Measurements from ENCODE around the gene NTNG2.

NTNG2 gene

GRCh38 chr9:132201780-132202703 lies 40.2 kb downstream of the NTNG2 start:
- peak; percentile 77 for DNase-seq (ENCODE audit: low spot score)

- DNase-seq (ENCODE audit: low spot score), result no peak
These were observed 43.0 kb downstream of the NTNG2 start for GRCh38 chr9:132204883-132205282.

DNA sequence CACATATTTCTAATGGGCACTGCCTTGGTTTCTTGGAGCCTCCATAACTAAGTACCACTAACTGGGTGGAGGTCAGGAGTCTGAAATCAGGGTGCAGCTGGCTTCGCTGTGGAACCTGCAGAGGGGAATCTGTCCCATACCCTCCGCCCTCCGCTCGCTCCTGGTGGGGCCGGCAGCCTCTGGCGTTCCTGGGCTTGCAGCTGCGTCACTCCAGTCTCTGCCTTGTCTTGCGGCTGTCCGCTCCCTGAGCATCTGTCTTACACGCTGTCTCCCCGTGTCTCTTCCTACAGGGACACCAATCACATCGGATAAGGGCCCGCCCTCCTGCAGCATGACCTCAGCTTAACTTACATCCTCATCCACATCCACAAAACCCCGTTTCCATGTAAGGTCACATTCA lies 45.4 kb downstream of the NTNG2 start:
- DNase-seq (ENCODE audit: low spot score), result no peak

DNA sequence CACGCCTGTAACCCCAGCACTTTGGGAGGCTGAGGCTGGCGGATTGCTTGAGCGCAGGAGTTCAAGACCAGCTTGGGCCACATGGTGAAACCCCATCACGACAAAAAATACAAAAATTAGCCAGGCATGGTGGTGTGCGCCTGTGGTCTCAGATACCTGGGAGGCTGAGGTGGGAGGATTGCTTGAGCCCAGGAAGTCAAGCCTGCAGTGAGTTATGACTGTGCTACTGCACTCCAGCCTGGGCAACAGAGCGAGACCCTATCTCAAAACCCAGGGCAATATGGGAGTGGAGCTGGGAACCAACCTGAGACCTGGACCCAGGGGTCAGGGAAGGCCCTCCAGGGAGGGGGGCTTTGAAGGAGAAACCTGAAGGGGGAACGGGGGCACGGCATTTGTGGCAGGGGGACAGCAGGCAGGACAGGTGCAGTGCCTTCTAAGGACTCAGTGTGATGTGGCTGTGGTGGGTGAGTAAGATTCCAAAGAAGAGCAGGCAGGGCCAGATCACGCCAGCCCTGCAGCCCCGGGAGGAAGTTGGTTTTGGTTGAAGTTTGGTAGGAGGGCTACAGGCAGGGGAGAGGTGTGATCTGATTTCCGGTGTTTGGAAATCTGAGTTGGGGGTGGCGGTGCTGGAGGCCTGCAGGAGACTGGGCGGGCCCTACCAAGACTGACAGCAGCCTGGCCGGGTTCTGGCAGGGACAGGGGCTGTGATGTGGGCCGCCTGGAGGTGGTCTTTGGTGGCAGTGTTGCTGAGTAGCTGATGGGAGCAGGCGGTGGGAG lies 46.2 kb downstream of the NTNG2 start:
- no peak for DNase-seq (ENCODE audit: low spot score)

DNA sequence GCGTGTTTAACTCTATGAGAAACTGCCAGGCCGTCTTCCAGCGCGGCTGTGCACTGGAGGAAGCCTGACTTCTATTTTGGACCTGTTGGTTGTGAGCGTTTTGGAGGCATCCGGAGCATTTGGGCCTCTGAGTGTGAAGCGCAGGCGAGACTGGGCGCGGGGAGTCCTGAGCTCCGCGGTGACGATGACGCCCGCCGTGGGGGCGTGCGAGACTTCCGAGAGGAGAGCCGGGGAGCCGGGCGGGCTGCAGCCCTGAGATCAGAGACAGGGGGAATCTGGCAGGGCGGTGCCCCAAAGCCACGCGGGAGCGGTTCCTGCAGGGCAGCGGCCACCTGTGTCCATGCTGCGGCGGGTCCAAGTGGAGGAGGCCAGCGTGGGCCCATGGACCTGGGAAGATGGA lies 47.4 kb downstream of the NTNG2 start:
- no peak for DNase-seq (ENCODE audit: low spot score)

DNA sequence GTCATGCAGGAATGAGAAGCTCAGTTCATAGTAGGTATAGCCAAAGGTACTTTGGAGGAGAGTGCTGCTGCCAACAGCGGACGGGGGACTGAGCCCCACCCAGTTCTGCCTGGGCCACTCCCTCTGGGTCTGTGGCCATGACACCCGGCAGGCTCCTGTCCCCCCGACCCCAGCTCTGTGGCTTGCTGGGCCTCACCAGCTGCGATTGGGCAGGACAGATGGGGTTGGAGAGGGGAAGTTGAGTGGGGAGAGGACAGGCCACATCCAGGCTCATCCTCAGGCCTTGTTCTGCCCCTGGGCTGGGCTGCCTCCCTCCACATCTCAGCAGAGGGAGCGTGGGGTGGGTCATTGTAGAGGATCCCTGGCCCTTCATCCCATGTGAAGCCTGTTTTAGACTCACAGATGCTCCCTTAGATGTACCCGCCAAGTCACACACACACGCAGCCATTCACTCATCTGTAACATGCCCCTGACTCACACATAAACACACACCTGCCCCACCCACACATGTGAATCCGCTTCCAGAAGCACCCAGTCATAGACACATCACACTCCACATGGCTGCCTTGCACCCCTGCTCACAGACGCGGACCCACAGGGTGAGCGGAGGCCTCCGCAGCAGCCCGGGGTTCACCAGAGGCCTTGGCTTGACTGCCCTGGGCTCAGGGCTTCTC lies 48.8 kb downstream of the NTNG2 start:
- no peak for DNase-seq (ENCODE audit: low spot score)

DNA sequence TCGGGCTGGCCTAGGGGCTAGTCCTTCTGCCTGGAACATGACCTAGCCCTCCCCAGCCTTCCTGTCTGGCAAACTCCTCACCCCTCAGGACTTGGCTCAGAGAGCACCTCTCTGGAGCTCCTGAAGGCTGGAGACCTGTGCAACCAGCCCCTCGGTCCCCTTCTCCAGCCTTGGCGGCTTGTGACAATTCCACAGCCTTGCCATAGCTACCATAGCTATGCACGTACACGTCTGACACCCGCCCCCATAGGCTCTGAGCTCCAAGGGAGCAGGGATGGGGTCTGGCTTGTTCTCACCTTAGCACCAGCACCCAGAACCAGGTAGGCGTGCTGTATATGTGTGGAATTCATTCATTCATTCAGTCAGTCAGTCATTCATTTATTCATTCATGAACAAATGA lies 49.7 kb downstream of the NTNG2 start:
- no peak for DNase-seq (ENCODE audit: low spot score)

GRCh38 chr9:132214027-132214622 lies 52.3 kb downstream of the NTNG2 start:
- DNase-seq (ENCODE audit: low spot score), result peak; percentile 80

- no peak for DNase-seq (ENCODE audit: low spot score)
These were observed 55.2 kb downstream of the NTNG2 start for GRCh38 chr9:132216861-132217619.

GRCh38 chr9:132218208-132218607 lies 56.4 kb downstream of the NTNG2 start:
- no peak for DNase-seq (ENCODE audit: low spot score)

- no peak for DNase-seq (ENCODE audit: low spot score)
These were observed 60.1 kb downstream of the NTNG2 start for GRCh38 chr9:132221941-132222340.

DNA sequence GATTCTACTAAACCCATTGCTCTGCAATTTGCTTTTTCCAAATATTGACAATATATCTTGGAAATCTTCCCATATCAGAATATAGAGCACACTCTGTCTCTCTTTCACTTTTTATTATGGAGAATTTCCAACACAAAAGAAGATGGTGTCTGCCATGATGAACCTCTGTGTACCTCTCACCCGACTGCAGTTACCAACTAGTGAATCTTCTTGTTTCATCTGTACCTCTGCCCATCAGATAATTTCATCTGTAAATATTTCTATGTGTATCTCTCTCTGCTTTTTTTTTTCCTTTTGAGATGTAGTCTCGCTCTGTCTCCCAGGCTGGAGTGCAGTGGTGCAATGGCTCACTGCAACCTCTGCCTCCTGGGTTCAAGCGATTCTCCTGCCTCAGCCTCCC lies 62.8 kb downstream of the NTNG2 start:
- DNase-seq (ENCODE audit: low spot score), result no peak

GRCh38 chr9:132226571-132227430 lies 64.9 kb downstream of the NTNG2 start:
- DNase-seq (ENCODE audit: low spot score), result no peak

- no peak for DNase-seq (ENCODE audit: low spot score)
These were observed 66.2 kb downstream of the NTNG2 start for GRCh38 chr9:132228062-132228461.

DNA sequence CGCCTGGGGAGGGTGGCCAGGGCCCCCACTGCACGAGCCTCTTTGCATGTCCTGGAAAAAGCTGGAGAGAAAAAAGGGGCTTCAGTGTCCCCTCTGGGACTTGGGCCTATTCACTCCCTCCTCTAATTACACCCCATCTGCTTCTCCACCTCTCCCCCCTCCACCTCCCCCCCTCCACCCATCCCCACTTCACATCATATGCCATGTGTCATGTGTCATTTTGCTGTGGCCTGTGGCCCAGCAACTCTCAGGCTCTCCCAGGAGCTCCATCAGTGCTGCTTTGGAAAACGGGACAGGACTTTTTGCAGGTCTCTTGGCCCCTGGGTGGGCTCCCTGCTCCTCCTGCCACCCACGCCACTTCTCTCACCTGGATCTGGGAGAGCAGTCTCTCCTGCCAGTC lies 68.7 kb downstream of the NTNG2 start:
- DNase-seq (ENCODE audit: low spot score), result no peak

- no peak for DNase-seq (ENCODE audit: low spot score)
These were observed 69.3 kb downstream of the NTNG2 start for GRCh38 chr9:132231019-132231701.

- DNase-seq (ENCODE audit: low spot score), result no peak
These were observed 70.7 kb downstream of the NTNG2 start for GRCh38 chr9:132232522-132232921.

GRCh38 chr9:132233138-132233537 lies 71.3 kb downstream of the NTNG2 start:
- DNase-seq (ENCODE audit: low spot score), result no peak

- DNase-seq (ENCODE audit: low spot score), result no peak
These were observed 72.7 kb downstream of the NTNG2 start for GRCh38 chr9:132234535-132234934.

GRCh38 chr9:132235125-132235524 lies 73.3 kb downstream of the NTNG2 start:
- DNase-seq (ENCODE audit: low spot score), result no peak
